Lung (tissue), 12 donors: ENCODE data around the gene FAM120A. TPM values are rescaled to one million over a fixed set of nuclear protein-coding genes. Genes with fewer than 3 reads are reported as not detected.
A peak's percentile ranks its signal among the peaks of the same experiment; 100 is the strongest.

Source experiments
- ATAC-seq: fragments of 200-7000 bp; cut with Tn5 transposase; one replicate; pipeline ENCODE4 v1.9.1; 2020; ENCODE audit warnings: moderate number of reproducible peaks; ENCODE audit not compliant: insufficient read depth, low FRiP score
- DNase-seq, 3 donors: peaks; one replicate each; pipeline ENCODE4 v3.0.0-alpha.2; 2013 to 2017
- H3K27ac ChIP-seq, 2 donors: one replicate each; pipeline ENCODE4 v1.5.1; 2013; ENCODE audit warnings: mild to moderate bottlenecking in 2 of 2, moderate library complexity in 2 of 2, control low read depth in 1 of 2, inconsistent platforms in 1 of 2, low read depth in 1 of 2, low read length in 1 of 2
- H3K27me3 ChIP-seq, 3 donors: one replicate each; pipeline ENCODE4 v1.5.1; 2013; ENCODE audit warnings: low read length in 2 of 3; ENCODE audit not compliant: control insufficient read depth in 3 of 3, insufficient read depth in 3 of 3
- H3K36me3 ChIP-seq, 4 donors: one replicate each; pipeline ENCODE4 v1.5.1; 2013; ENCODE audit warnings: low read length in 4 of 4, mild to moderate bottlenecking in 1 of 4, moderate library complexity in 1 of 4; ENCODE audit not compliant: control insufficient read depth in 4 of 4, insufficient read depth in 4 of 4
- H3K4me1 ChIP-seq, 5 donors: one replicate each; pipeline ENCODE4 v1.5.1; 2013; ENCODE audit warnings: low read length in 5 of 5, mild to moderate bottlenecking in 2 of 5, moderate library complexity in 1 of 5; ENCODE audit not compliant: control insufficient read depth in 5 of 5, insufficient read depth in 5 of 5
- H3K4me3 ChIP-seq: one replicate; pipeline ENCODE4 v1.5.1; 2013; ENCODE audit warnings: mild to moderate bottlenecking, control low read depth, moderate library complexity
- H3K9ac ChIP-seq, 2 donors: one replicate each; pipeline ENCODE4 v1.5.1; 2013; ENCODE audit warnings: low read length in 2 of 2, control low read depth in 1 of 2; ENCODE audit not compliant: insufficient read depth in 1 of 2
- H3K9me3 ChIP-seq, 4 donors: one replicate each; pipeline ENCODE4 v1.5.1; 2013; ENCODE audit warnings: low read length in 3 of 4, mild to moderate bottlenecking in 1 of 4, moderate library complexity in 1 of 4; ENCODE audit not compliant: control insufficient read depth in 4 of 4, insufficient read depth in 3 of 4
- WGBS, 2 donors: extraction: QIAGEN DNeasy Blood & Tissue Kit; methylation state at CpG; one replicate each; pipeline ENCODE4 v1.1.7; 2013; 5-methylcytosine and 5-hydroxymethylcytosine counted together
- polyA plus RNA-seq, 2 donors: library from polyadenylated mRNA; stranded (reverse); fragments of 200-250 nt; gene quantifications; one replicate each; pipeline ENCODE4 v1.2.1, GENCODE V29; 2013
- total RNA-seq, 2 donors: library from RNA; depleted of rRNA in 1 of 2; stranded (reverse); fragments of >200 nt in 1 of 2; gene quantifications; one replicate each; pipeline ENCODE4 v1.2.1, GENCODE V29; 2014 to 2021
- TF ChIP-seq, protein P1 (sequence below): IDR thresholded peaks from 2 replicates; pipeline ENCODE4 v1.5.1; 2012; ENCODE audit warnings: mild to moderate bottlenecking; ENCODE audit errors: control extremely low read depth, extremely low read depth
- donor health status: control.
- donor health status: control.
- donor health status: Bipolar disorder and iron deficiency.
- donor health status: healthy.
- donor health status: DM: yes; HTN: yes; CAD: no.

Gene FAM120A
- total and polyA plus RNA-seq, 4 donors = 44.9 to 134 (median 91.2) TPM

GRCh38 chr9:93533863-93534262, 82.4 kb downstream of the FAM120A start:
- Histone ChIP-seq H3K4me3 (no peak overlapping the region), H3K9ac (no peak overlapping the region), H3K27ac (no peak overlapping the region), H3K27me3 (no peaks in the 10 kb centered on the region), H3K9me3 (no peaks in the 10 kb centered on the region), H3K4me1 (no peaks in the 10 kb centered on the region), H3K36me3 (peaks cover 2 to 35% (median 20%) of the 10 kb centered on the region in 4 donors)
- no peak for DNase-seq
- WGBS, 2 donors = 85 to 89% methylated on average over 8 of the region's 8 CpGs
- ATAC-seq = no peak
- TF ChIP-seq, protein P1, sequence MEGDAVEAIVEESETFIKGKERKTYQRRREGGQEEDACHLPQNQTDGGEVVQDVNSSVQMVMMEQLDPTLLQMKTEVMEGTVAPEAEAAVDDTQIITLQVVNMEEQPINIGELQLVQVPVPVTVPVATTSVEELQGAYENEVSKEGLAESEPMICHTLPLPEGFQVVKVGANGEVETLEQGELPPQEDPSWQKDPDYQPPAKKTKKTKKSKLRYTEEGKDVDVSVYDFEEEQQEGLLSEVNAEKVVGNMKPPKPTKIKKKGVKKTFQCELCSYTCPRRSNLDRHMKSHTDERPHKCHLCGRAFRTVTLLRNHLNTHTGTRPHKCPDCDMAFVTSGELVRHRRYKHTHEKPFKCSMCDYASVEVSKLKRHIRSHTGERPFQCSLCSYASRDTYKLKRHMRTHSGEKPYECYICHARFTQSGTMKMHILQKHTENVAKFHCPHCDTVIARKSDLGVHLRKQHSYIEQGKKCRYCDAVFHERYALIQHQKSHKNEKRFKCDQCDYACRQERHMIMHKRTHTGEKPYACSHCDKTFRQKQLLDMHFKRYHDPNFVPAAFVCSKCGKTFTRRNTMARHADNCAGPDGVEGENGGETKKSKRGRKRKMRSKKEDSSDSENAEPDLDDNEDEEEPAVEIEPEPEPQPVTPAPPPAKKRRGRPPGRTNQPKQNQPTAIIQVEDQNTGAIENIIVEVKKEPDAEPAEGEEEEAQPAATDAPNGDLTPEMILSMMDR = no peak

GRCh38 chr9:93536167-93536566, 84.7 kb downstream of the FAM120A start:
- no peaks in the 10 kb centered on the region for H3K9me3 ChIP-seq
- DNase-seq = no peak
- WGBS, 2 donors = 97 to 99% methylated on average over 4 of the region's 4 CpGs
- peak overlapping the region in 1 of 2 donors; percentile 1 for H3K27ac ChIP-seq
- ATAC-seq = no peak
- no peak overlapping the region for H3K4me3 ChIP-seq
- H3K9ac ChIP-seq = no peak overlapping the region
- TF ChIP-seq, protein P1 = no peak
- H3K27me3 ChIP-seq = no peaks in the 10 kb centered on the region
- peaks cover 4 to 28% (median 19%) of the 10 kb centered on the region in 4 donors for H3K36me3 ChIP-seq
- no peaks in the 10 kb centered on the region for H3K4me1 ChIP-seq

DNA sequence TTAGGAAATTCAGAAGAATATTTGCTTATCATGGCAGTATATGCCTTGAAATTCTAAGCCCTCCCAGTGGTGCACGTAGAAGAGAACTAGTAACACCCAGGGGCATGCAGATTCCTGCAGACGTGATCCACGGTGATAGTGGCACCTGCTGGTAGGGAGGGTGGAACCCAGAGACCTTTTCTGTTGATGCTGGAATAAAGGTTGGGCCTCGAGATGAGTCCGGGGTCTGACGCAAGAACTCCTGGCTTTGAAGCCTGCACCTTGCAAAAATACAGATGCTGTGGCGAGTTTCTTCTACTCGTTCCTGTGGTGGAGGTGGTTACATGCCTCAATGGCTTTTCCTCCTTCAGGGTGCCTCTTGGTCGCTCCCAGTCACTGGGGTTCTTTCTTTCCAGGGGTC, 85.4 kb downstream of the FAM120A start:
- 79 to 80% methylated on average over 9 of the region's 9 CpGs for WGBS, 2 donors

DNA sequence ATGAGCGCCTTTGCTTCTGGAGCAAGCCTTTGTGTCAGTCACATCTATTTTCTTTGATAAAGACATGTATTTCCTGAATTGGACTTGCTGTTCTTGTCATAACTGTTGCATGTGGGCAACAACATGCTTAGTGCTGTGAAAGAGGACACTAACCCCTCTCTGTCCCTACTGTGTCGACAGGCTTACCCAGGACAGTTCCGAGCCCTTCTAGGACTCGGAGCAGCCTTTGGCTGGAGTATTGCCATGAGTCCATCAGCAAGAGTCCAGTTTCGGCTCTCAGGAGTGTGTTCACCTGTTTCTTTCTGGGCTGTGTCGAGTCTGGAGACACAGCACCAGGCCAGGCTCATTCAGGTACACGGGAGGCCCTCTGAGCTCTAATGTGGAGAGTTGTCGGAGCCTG, 88.8 kb downstream of the FAM120A start:
- Histone ChIP-seq H3K9me3 (no peaks in the 10 kb centered on the region), H3K9ac (no peak overlapping the region), H3K4me3 (no peak overlapping the region), H3K4me1 (peaks cover 0 to 2% (median 0%) of the 10 kb centered on the region in 5 donors), H3K27ac (no peak overlapping the region), H3K36me3 (peaks cover 7 to 29% (median 15%) of the 10 kb centered on the region in 4 donors), H3K27me3 (no peaks in the 10 kb centered on the region)
- DNase-seq (no peak), ATAC-seq (no peak)
- 94 to 99% methylated on average over 8 of the region's 8 CpGs for WGBS, 2 donors
- TF ChIP-seq, protein P1 = no peak

More for the DNA sequence above, 85.4 kb downstream of the FAM120A start:
- H3K4me1 ChIP-seq = no peaks in the 10 kb centered on the region
- ATAC-seq = no peak
- H3K9ac ChIP-seq = no peak overlapping the region
- no peak for DNase-seq
- H3K4me3 ChIP-seq = no peak overlapping the region
- H3K9me3 ChIP-seq = no peaks in the 10 kb centered on the region
- peaks cover 4 to 28% (median 19%) of the 10 kb centered on the region in 4 donors for H3K36me3 ChIP-seq
- no peaks in the 10 kb centered on the region for H3K27me3 ChIP-seq
- no peak overlapping the region for H3K27ac ChIP-seq
- TF ChIP-seq, protein P1 = no peak
